Vagina (tissue), 2 donors: ENCODE data around the gene BCAS3. TPM values are rescaled to one million over a fixed set of nuclear protein-coding genes. Genes with fewer than 3 reads are reported as not detected.

Experiments
- DNase-seq, 2 donors: peaks; one replicate each; pipeline ENCODE4 v3.0.0-alpha.2; 2017; ENCODE audit errors: extremely low spot score in 2 of 2
- H3K27ac ChIP-seq: fragments of 200-600 bp; sonication (generic); one replicate; pipeline ENCODE4 v1.5.1; 2019
- H3K27me3 ChIP-seq: fragments of 200-600 bp; sonication (generic); one replicate; pipeline ENCODE4 v1.5.1; 2019
- H3K36me3 ChIP-seq, 2 donors: fragments of 200-600 bp; sonication (generic); one replicate each; pipeline ENCODE4 v1.5.1; 2017 to 2019
- H3K4me1 ChIP-seq: fragments of 200-600 bp; sonication (generic); one replicate; pipeline ENCODE4 v1.5.1; 2019
- H3K4me3 ChIP-seq, 2 donors: fragments of 200-600 bp; sonication (generic); 1 replicate in 1 of 2; 2 replicates in 1 of 2; pipeline ENCODE4 v1.5.1; 2016 to 2019
- H3K9me3 ChIP-seq: fragments of 200-600 bp; sonication (generic); one replicate; pipeline ENCODE4 v1.5.1; 2019
- POLR2A ChIP-seq, 2 donors: fragments of 450-650 bp; IDR thresholded peaks; one replicate each; pipeline ENCODE4 v1.6.1; 2017; ENCODE audit warnings: antibody characterized with exemption in 2 of 2, mild to moderate bottlenecking in 2 of 2, moderate library complexity in 2 of 2
- POLR2AphosphoS5 ChIP-seq, 2 donors: sonication (generic); formaldehyde crosslinking; IDR thresholded peaks; one replicate each; pipeline ENCODE4 v1.9.0; 2017; ENCODE audit warnings: antibody characterized with exemption in 2 of 2, mild to moderate bottlenecking in 2 of 2, low read depth in 1 of 2; ENCODE audit not compliant: insufficient read depth in 1 of 2
- intact Hi-C: fragments of 100-400 bp; cut with DNase I; formaldehyde crosslinking; loops from one replicate; pipeline ENCODE4 v1.15.1; 2023
- total RNA-seq: library from RNA; depleted of rRNA; stranded (reverse); fragments of >200 nt; gene quantifications from one replicate; pipeline ENCODE4 v1.2.3, GENCODE V29; 2016
- TF ChIP-seq, protein P1 (sequence below), 3 experiments: fragments of 450-650 bp in 2 of 3; fragments of 200-600 bp in 1 of 3; sonication (generic) in 1 of 3; IDR thresholded peaks; one replicate each; pipeline ENCODE4 v1.5.1; 2017 to 2019; ENCODE audit warnings: antibody characterized with exemption in 3 of 3, mild to moderate bottlenecking in 2 of 3, moderate library complexity in 2 of 3

BCAS3 gene
- total RNA-seq, 1 donor from 2014 or later, result 33.1 TPM

DNA sequence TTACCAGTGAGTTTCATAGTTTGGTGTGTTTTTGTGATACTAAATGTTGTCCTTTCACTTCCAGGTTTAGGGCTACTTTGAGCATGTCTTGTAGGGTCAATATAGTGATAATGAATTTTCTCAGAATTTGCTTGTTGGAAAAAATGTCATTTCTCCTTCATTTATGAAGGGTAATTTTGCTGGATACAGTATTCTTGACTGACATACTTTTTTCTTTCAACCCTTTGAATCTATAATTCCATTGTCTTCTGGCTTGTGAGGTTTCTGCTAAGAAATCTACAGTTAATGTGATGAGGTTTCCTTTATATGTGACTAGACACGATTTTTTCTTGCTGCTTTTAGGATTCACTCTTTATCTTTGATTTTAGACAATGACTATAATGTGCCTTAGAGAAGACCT lies 219.3 kb downstream of the BCAS3 start:
- Histone ChIP-seq H3K4me3 (no peak overlapping the region), H3K27me3 (no peaks in the 10 kb centered on the region), H3K4me1 (no peaks in the 10 kb centered on the region), H3K27ac (no peak overlapping the region), H3K9me3 (no peaks in the 10 kb centered on the region), H3K36me3 (no peaks in the 10 kb centered on the region)
- no peak for TF ChIP-seq POLR2A (IDR thresholded peaks at IDR 0.05)
- TF ChIP-seq POLR2AphosphoS5 (IDR thresholded peaks at IDR 0.05; ENCODE audit: insufficient read depth in 1 of 2, low read depth in 1 of 2), result no peak
- TF ChIP-seq, protein P1, sequence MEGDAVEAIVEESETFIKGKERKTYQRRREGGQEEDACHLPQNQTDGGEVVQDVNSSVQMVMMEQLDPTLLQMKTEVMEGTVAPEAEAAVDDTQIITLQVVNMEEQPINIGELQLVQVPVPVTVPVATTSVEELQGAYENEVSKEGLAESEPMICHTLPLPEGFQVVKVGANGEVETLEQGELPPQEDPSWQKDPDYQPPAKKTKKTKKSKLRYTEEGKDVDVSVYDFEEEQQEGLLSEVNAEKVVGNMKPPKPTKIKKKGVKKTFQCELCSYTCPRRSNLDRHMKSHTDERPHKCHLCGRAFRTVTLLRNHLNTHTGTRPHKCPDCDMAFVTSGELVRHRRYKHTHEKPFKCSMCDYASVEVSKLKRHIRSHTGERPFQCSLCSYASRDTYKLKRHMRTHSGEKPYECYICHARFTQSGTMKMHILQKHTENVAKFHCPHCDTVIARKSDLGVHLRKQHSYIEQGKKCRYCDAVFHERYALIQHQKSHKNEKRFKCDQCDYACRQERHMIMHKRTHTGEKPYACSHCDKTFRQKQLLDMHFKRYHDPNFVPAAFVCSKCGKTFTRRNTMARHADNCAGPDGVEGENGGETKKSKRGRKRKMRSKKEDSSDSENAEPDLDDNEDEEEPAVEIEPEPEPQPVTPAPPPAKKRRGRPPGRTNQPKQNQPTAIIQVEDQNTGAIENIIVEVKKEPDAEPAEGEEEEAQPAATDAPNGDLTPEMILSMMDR (IDR thresholded peaks at IDR 0.05), result no peak
- intact Hi-C loops, result no loop called here
- DNase-seq, result no peak

DNA sequence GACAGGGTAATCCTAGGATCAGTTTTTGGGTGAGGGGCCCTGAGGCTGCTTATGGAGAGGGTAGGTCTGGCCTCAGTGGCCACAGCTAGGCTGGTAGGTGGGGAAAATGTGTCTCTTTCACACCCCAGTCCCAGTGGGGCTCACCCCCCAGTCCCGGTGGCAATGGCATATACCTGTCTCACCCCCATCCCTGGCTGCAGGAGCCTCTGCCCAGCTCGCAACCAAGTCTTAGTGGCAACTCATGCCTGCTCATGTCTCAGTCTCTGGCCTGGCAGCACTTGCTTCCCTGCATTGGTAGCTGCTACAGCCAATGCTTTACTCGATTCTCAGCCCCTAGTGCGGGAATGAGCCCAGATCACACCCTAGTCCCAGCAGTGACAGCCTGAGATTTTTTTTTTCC lies 221.5 kb downstream of the BCAS3 start:
- intact Hi-C loops, result no loop called here
- H3K4me3 ChIP-seq, result no peak overlapping the region
- H3K27ac ChIP-seq, result no peak overlapping the region
- H3K4me1 ChIP-seq, result no peaks in the 10 kb centered on the region
- H3K9me3 ChIP-seq, result no peaks in the 10 kb centered on the region
- no peaks in the 10 kb centered on the region for H3K36me3 ChIP-seq
- no peak for TF ChIP-seq POLR2A (IDR thresholded peaks at IDR 0.05)
- TF ChIP-seq POLR2AphosphoS5 (IDR thresholded peaks at IDR 0.05; ENCODE audit: insufficient read depth in 1 of 2, low read depth in 1 of 2), result no peak
- TF ChIP-seq, protein P1 (IDR thresholded peaks at IDR 0.05), result no peak
- no peak for DNase-seq
- H3K27me3 ChIP-seq, result no peaks in the 10 kb centered on the region

DNA sequence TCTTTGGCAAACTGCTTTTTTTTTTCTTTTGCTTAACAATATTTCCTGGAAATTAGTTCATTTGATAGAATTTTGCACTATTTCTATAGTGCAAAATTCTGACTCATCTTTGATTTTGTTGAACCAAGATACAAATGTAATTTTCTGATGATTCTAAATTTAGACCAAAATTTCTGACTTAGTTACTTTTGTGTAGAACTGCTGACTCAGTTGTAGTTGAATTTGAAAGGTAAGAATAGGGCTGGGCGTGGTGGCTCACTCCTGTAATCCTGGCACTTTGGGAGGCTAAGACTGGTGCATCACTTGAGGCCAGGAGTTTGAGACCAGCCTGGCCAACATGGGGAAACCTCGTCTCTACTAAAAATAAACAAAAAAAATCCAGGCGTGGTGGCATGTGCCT lies 223.0 kb downstream of the BCAS3 start:
- DNase-seq, result no peak
- H3K27ac ChIP-seq, result no peak overlapping the region
- intact Hi-C loops, result no loop called here
- no peak overlapping the region for H3K4me3 ChIP-seq
- TF ChIP-seq, protein P1 (IDR thresholded peaks at IDR 0.05), result no peak
- TF ChIP-seq POLR2AphosphoS5 (IDR thresholded peaks at IDR 0.05; ENCODE audit: insufficient read depth in 1 of 2, low read depth in 1 of 2) (no peak), POLR2A (IDR thresholded peaks at IDR 0.05) (no peak)
- no peaks in the 10 kb centered on the region for H3K4me1 ChIP-seq
- no peaks in the 10 kb centered on the region for H3K36me3 ChIP-seq
- H3K9me3 ChIP-seq, result no peaks in the 10 kb centered on the region
- no peaks in the 10 kb centered on the region for H3K27me3 ChIP-seq

DNA sequence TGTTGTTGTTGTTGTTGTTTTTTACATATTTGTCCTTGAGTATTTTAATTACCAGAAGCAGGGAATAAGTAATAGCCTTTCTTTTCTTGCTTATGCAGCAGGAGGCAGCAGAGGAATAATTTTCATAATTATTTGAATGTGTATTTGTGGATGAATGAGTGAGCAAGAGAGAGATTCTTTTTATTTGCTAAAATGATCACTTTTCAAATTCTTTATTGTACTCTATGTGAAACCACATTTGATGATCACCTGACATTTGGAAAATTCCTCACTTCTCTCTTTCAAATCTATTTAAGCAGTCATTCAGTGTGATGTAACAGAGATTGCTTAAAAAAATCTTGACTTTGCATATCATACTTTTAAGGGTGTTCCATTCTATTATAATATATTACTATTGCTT lies 223.6 kb downstream of the BCAS3 start:
- no peaks in the 10 kb centered on the region for H3K27me3 ChIP-seq
- intact Hi-C loops, result no loop called here
- TF ChIP-seq POLR2A (IDR thresholded peaks at IDR 0.05) (no peak), POLR2AphosphoS5 (IDR thresholded peaks at IDR 0.05; ENCODE audit: insufficient read depth in 1 of 2, low read depth in 1 of 2) (no peak)
- TF ChIP-seq, protein P1 (IDR thresholded peaks at IDR 0.05), result no peak
- no peak overlapping the region for H3K27ac ChIP-seq
- no peaks in the 10 kb centered on the region for H3K4me1 ChIP-seq
- H3K4me3 ChIP-seq, result no peak overlapping the region
- no peaks in the 10 kb centered on the region for H3K9me3 ChIP-seq
- DNase-seq, result no peak
- H3K36me3 ChIP-seq, result no peaks in the 10 kb centered on the region

DNA sequence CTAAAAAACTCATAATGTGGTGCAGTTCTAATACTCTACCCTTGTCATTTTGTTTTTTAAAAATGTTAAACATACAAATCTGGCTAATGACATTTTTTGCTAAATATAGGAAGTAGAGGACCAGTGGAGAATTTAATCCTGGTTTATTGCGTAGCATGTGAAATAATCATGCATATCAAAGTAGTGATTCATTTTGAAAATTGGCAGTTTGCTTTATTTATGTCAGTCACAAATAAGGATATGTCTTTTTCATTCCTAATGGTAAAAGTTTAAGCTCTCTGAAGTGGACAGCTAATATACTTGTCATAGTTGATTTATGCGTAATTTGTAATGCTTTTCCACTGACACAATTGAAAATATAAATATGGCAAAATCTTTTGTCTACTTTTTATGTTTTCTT lies 224.2 kb downstream of the BCAS3 start:
- intact Hi-C loops, result no loop called here
- Histone ChIP-seq H3K27me3 (no peaks in the 10 kb centered on the region), H3K36me3 (no peaks in the 10 kb centered on the region), H3K4me1 (no peaks in the 10 kb centered on the region), H3K4me3 (no peak overlapping the region), H3K9me3 (no peaks in the 10 kb centered on the region), H3K27ac (no peak overlapping the region)
- TF ChIP-seq, protein P1 (IDR thresholded peaks at IDR 0.05), result no peak
- TF ChIP-seq POLR2A (IDR thresholded peaks at IDR 0.05), result no peak
- no peak for TF ChIP-seq POLR2AphosphoS5 (IDR thresholded peaks at IDR 0.05; ENCODE audit: insufficient read depth in 1 of 2, low read depth in 1 of 2)
- DNase-seq, result no peak
